Activated T-cell treated with anti-CD3 and anti-CD28 coated beads, Interleukin-2, amount 50 U/mL, for 48 hours (primary cell): Measurements from ENCODE around the gene ICAM5.
A peak's percentile ranks its signal among the peaks of the same experiment; 100 is the strongest.

Experiments used
- DNase-seq, 2 experiments: peaks; one replicate each; pipeline ENCODE4 v3.0.0-alpha.2; 2020

ICAM5 gene

DNA sequence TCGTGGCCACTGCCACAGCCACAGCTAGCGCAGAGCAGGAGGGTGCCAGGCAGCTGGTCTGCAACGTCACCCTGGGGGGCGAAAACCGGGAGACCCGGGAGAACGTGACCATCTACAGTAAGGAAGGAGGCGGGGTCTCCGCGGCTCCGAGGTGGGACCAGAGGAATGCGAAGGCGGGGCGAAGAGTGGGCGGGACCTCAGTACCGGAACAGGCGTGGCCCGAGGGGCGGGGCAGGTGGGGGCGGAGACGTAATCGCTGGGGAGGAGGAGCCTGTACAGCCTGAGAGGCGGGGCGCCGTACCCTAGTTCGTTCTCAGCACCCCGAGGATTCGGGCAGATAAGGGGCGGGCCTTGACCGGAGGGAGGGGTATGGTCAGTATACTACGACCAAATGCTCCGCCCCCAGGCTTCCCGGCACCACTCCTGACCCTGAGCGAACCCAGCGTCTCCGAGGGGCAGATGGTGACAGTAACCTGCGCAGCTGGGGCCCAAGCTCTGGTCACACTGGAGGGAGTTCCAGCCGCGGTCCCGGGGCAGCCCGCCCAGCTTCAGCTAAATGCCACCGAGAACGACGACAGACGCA lies 2.5 kb downstream of the ICAM5 start:
- DNase-seq, result peak; percentile 87 to 89

DNA sequence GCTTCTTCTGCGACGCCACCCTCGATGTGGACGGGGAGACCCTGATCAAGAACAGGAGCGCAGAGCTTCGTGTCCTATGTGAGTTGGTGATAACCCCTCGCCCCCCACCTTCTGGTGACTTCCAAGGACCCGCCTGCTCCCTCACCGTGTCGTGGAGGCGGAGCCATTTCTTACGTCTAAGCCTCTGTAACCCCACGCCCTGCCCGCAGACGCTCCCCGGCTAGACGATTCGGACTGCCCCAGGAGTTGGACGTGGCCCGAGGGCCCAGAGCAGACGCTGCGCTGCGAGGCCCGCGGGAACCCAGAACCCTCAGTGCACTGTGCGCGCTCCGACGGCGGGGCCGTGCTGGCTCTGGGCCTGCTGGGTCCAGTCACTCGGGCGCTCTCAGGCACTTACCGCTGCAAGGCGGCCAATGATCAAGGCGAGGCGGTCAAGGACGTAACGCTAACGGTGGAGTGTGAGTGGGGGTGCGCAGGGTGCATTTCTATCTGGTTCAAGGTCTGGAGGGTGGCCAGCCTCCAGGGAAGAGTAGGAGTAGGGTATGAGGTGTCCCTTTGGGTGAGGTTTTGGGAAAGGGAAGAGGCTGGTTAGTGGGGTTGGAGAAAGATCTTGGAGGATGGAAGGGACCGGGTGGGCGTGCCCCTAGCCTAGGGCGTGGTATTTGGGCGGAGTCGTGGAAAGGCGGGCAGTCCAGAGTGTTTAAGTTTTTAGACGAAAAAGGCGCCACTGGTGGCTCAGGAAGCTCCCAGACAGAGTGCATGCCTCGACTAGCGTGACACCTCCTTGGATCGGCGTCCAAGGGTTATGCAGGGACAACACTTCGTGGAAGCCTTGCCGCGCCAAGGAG lies 3.3 kb downstream of the ICAM5 start:
- peak in 1 of 2 experiments; percentile 46 for DNase-seq

DNA sequence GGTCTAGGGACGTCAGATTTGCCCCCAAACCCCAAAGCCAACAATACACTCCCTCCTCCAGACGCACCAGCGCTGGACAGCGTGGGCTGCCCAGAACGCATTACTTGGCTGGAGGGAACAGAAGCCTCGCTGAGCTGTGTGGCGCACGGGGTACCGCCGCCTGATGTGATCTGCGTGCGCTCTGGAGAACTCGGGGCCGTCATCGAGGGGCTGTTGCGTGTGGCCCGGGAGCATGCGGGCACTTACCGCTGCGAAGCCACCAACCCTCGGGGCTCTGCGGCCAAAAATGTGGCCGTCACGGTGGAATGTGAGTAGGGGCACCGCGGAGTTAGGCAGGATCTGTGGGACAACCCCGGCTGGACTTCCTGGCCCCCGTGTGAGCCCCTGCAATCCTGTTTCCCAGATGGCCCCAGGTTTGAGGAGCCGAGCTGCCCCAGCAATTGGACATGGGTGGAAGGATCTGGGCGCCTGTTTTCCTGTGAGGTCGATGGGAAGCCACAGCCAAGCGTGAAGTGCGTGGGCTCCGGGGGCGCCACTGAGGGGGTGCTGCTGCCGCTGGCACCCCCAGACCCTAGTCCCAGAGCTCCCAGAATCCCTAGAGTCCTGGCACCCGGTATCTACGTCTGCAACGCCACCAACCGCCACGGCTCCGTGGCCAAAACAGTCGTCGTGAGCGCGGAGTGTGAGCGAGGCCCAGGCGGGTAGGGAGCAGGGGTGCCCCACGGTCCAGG lies 4.0 kb downstream of the ICAM5 start:
- DNase-seq, result no peak

DNA sequence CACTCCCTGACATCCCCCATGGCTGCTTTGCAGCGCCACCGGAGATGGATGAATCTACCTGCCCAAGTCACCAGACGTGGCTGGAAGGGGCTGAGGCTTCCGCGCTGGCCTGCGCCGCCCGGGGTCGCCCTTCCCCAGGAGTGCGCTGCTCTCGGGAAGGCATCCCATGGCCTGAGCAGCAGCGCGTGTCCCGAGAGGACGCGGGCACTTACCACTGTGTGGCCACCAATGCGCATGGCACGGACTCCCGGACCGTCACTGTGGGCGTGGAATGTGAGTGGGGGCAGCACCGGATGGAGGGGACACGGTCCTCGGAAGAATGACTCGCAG lies 4.6 kb downstream of the ICAM5 start:
- DNase-seq, result peak; percentile 40 to 45

DNA sequence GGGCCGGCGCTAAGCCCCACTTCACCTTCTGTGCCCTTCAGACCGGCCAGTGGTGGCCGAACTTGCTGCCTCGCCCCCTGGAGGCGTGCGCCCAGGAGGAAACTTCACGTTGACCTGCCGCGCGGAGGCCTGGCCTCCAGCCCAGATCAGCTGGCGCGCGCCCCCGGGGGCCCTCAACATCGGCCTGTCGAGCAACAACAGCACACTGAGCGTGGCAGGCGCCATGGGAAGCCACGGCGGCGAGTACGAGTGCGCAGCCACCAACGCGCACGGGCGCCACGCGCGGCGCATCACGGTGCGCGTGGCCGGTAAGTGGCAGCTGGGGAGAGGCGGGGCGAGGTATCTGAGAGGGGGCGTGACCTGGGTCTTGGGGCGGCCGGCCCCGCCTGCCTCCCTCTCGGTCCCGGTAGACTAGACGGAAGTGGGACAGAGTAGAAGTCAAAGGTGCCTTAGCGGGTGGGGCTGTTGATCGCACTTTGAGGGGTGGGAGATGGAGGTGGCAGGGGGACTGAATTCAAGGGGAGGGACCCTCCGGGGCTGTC lies 5.6 kb downstream of the ICAM5 start:
- peak; percentile 53 to 69 for DNase-seq

DNA sequence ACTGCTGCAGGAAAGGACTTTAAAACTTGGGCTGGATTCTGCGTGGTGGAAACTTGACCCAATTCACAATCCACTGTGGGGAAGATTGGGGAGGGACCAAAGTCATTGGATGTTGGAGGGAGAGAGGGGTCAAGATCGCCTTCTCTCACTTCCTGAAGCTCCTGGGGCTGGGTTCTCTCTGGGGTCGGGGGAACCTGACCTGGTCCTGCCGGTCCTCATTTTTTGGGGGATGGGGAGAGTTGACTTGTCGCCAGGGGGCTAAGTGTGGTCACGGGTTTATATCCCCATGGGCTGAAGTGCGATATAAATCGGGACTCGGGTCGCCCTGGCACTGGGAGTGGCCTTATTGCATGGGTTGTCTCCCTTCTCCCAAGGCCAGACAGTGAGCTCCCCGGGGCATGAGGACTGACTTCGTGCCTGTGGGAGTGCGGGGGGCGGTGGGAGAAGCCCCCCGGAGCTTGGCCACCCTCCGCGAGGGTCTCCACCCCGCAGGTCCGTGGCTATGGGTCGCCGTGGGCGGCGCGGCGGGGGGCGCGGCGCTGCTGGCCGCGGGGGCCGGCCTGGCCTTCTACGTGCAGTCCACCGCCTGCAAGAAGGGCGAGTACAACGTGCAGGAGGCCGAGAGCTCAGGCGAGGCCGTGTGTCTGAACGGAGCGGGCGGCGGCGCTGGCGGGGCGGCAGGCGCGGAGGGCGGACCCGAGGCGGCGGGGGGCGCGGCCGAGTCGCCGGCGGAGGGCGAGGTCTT lies 6.3 kb downstream of the ICAM5 start:
- DNase-seq, result no peak

DNA sequence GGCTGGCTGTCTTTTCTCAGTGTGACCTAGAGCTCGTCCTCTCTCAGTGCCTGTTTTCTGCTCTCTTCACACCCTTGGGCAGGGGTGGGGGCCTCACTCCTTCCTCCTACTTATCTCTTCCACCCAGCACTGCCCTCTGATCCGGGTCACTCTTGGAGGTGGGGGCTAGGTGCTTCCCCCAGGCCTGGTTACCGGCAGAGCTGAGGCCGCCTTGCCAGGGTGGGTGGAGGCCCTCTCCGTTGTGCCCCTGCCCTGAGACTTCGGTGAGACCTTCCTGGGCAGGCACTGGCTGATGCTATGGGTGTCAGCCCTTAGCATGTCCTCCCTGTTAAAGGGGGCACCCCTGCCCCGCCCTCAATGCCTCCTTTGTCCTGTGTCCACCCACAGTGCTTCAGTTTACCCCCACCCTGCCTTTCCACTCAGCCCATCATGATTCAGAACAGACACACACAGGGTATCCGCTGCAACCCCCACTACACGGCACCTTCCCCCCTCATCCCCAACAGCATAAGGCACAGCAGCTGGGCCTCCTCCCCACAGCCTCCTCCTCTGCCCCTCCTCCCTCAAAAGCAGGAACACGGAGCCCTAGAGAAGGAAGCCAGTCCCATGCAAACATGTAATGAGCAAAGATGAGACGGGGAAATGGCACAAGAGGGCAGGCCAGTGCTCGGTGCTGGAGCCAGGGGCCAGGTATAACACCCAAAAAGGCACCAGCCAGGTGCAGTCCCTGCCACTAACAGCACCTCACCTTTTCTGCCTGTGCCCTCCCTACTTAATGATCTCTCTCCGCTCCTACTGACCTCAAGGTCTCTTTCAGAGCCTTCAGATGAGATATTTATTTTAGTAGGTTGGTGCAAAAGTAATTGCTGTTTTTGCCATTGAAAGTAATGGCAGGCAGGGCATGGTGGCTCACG lies 10.1 kb downstream of the ICAM5 start:
- DNase-seq, result no peak

DNA sequence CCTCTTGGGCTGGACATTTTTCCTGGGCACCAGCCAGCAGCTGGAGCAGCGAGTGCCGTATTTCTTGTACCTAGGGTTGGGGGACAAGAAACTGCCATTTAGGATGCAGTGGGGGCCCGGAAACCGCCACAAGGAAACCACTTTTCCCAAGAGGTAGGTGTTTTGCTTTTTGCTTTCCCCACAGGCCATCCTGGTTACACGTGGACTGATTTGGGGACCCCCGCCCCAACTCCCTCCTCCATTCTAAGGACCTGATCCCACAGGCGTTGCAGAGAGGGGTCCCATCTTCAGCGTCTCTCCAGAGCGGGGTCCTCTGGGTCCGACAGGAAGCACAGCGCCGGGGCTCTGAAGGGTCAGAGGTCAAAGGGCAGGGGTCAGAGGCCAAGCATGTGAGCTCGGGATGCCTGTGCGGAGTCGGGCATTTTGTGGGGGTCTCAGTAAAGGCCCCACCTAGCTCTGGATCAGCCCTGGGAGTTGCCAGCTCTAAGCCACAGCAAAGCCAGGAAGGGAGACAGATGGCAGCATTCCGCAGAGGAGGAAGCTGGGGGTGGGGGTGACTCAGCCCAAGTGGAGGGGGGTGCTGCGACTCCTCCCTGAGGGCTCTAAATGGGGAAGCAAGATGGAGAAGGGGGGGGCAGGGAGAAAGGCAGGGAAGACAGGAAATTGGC lies 15.5 kb downstream of the ICAM5 start:
- DNase-seq, result peak in 1 of 2 experiments; percentile 18

DNA sequence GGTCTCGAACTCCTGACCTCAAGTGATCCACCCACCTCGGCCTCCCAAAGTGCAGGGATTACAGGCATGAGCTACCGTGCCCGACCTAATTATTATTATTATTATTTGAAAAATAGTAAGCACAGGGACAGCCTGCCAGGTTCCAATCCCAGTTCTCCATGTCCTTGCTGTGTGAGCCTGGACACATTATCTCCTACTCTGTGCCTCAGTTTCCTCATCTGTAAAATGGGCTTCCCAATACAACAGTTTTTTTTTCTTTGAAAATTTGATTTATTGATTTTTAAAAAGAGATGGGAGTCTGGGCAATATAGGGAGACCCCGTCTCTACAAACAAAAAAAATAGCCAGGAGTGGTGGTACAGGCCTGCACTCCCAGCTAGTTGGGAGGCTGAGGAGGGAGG lies 16.6 kb downstream of the ICAM5 start:
- no peak for DNase-seq

DNA sequence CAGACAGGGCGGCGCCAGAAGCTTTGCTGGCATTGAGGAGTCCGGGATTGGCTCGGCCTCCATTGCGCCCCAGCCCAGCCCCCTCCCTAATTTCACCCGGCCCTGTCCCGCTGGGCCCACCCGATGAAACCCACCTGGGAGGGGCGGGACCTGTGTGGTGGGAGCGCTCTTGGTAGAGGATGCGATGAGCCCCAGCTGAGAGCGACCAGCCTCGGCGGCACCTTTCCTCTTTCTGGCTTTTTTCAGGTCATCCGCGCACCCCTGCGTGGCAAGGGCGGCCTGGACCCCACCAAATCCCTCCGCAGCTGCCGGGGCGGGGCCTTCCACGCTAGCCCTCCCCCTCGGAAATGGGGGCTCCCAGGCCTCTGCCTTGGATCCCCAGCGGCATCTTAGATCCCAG lies 19.7 kb downstream of the ICAM5 start, which contains the start of gene ZGLP1:
Gene ZGLP1, minus strand, starts transcription at position 393 of the 400 bp plus-strand sequence.
- no peak for DNase-seq

DNA sequence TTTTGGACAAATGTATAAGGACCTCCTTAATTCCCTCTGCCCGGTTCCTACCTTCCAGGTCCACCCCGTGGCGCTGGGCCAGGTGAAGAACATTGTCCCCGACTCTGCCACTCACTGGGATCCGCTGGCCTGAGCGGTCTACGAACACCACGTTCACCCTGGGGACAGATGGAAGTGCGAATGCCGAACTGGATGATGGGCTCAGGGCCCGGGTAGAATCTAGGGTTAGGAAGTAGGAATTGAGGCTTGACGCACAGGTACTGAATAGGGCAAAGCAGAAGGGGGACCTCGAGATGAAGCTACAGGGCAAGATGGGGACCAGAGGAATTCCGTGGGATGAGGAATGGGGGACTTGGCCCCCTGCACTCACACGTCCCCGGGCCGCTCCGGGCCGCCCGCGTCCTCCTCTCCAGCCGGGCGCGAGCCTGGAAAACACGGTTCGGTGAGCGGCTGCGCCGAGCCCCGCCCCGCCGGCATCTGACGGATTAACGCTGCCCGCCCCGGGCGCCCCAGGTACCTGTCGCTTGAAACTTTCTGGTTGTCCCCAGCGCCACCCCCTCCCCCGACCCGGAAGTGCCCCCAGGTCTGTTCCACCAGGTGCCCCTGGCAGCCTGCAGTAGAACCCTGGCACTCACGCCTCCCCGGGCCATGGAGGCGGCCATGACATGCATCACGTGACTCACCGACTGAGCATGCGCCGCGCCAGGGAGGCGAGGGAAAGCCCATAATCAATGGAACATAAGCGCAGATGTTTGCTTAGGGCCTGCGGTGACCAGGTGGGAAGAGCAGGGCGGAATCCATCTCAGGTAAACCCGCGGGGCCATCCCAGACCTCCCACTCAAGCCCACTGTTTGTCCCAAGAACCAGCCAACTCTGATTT lies 25.8 kb downstream of the ICAM5 start, which contains the start of gene FDX2:
Gene FDX2, minus strand, starts transcription at position 681 of the 880 bp plus-strand sequence. Its CDS starts 19 bp downstream, at position 662.
- peak; percentile 95 to 96 for DNase-seq

DNA sequence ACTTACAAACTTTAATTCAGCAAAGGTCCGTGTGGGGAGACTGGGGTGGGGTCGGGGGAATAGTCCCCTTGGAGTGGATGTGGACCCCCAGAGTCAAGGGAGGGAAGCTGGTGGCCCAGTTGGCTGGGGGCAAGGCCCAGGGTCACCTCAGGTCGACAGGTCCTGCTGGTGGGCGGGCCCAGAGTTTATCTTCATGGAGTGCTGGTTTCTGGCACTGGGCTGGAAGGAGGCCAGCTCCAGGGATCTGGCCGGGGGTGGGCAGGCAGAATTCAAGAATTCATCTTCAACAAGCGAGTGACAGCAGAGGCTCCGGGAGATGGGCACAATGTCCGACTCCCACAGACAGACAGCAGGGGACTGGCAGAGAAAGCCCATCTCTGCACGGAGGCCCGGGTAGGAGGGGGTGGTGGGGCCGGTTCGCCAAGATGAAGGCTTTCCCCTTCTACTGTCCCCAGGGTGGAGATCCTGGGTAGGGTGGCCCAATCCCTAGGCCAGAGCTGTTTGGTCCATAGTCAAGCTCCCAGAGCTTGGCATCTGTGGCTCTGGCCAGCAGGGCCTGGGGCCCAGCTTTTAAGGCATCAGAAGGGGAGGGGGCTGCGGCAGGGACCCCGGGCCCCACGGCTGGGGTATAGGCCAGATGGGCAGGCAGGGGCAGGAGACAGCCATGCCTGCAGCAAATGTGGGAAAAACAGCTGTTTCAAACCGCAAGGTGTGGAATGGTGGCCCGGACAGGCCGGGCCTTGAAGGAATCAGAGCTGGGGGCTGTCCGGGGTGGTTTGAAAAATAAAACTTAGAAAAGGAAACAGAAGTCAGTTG lies 26.7 kb downstream of the ICAM5 start:
- no peak for DNase-seq

DNA sequence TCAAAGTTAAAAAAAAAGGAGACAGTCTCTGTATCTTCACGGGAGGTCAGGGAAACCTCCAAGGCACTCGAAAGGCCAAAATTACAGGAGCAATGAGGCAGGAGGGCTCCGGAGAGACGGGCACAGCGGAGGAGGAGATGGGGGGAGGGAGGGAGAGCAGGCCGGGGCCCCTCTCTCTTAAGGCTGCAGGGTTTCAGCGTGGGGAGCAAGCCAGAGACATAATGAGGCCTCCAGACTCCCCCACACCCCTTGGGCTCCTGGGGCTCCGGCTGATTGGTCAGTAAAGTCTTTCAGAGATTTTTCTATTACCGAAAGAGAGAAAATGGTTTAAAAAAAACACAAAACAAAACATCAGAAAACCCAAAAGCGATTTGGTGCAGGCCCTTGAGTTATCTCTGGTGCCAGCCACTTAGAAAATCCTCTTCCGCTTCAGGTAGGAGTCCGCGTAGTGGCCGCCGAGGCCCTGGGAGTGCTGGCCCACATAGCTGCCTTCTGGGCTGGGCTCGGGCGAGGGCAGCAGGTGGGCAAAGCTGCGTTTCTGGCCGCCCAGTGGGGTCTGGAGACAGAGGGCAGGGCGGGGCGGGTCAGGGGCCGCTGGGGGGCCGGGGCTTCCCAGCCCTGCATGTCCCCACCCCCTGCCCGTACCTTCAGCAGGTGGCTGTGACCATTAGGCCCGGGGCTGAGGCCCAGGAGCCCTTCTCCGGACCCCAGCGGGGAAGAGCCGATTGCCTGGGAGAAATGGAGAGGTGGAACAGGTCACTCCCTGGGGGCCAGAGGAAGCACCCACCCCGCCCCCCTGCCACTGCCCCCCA lies 27.5 kb downstream of the ICAM5 start:
- DNase-seq, result no peak

DNA sequence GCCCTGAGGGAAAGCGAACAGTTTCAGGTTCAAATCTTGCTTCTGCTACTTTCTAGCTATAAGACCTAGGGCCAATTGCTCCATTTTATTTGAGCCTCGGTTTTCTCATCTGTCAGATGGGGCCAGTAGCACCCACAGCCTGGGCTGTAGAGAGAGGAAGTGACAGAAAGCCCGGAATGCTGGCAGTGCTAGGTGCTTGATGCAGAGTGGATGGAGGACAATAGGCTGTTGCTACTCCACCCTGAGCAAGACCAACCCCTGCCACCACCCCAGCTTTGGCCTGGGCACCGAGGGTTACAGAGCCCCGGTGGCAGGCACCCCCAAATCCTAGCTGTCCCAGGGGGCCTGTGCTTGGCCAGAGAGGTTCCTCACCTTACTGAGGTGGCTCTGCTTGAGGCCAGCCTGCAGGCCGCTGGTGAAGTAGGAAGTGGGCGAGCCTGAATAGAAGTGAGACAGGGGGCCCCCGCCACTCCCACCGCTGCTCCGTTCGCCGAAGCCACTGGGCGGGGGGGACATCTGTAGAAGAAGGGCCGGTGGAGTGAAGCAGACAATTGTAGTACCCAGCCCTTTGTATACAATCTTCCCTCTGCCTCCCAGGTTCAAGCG lies 28.2 kb downstream of the ICAM5 start:
- DNase-seq, result no peak

DNA sequence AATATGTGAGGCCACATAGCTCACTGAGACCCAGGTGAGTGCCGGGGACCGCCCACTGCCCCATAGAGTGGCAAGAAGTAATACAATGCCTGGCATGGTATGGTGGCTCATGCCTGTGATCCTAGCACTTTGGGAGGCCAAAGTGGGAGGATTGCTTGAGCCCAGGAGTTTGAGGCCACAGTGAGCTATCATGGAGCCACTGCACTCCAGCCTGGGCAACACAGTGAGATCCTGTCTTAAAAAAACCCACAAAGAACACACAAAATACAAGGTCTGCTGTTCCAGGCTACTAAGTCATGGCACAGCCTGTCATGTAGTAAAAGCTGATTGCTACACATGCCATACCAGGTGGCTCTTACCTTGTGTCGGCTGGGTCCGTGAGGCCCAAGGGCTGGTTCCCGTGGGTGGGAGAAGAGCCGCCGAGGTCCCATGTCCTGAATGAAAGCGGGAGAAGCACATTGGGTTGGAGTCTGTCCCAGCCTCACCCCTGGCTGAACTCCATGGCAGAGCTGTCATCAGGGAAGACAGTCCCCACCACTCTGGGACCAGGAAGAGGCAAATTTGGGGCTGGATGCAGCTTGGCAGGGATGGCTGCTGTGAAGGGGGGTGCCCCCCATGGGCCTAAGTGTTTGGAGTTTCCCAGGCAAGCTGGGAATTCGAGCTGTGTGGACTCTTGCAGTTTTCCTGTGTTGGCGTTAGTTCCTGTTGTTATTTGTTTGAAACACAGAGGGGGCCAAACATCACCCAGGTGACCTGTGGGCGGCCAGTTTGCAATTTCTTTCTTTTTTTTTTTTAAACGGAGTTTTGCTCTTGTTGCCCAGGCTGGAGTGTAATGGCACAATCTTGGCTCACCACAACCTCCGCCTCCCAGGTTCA lies 29.3 kb downstream of the ICAM5 start:
- DNase-seq, result peak in 1 of 2 experiments; percentile 13

DNA sequence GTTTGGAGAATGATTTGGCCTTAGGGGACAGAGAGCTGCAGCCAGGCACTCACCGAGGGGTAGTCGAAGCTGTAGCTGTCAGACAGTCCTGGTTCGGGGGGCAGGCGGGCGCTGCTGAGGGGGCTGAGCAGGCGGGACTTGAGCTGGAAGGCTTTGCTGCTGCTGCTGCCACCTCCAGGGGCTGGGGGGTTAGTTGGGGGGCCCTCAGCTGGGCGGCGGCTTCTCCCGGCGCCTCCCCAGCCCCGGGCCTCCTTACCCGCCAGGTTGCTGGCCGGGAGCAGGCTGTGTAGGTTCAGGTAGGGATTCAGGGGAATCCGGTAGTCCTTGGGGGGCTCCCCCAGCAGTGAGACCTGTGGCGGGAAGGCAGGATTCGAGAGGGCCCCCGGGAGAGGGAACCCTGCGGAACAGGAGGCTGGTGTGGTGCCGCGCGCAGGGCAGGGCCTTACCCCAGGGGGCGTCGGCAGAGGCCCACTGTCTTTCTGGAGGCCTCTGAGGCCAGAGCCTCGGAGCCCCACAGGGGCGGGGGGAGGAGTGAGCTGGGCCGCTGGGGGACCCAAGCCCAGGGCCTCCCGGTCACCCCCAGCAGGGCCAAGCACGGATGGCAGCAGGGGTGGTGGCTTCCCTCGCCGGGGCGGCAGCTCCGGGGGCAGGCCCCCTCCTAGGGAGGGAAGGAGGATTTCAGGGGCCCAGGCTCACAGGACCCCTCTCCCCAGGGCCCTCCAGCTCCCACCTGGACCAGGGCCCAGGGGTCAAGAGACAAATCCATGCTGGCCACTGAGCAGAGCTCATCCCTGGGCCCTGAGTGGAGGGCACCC lies 31.1 kb downstream of the ICAM5 start:
- DNase-seq, result peak in 1 of 2 experiments; percentile 13
